GM08714 (cell line): ENCODE measurements around the gene GRM1.

ENCODE experiments used
- H3K4me3 ChIP-seq: fragments of 200-500 bp; sonication (Bioruptor generic); 2 replicates; pipeline ENCODE4 v1.5.1; 2014; ENCODE audit warnings: mild to moderate bottlenecking, low read length, inconsistent platforms
- ZNF274 ChIP-seq: IDR thresholded peaks from 2 replicates; pipeline ENCODE4 v1.6.1; 2012; ENCODE audit warnings: mild to moderate bottlenecking, low read depth, low read length

GRM1 gene

GRCh38 chr6:146127447-146128215 is 98.8 kb downstream of the GRM1 start:
- no peak overlapping the region for H3K4me3 ChIP-seq
- TF ChIP-seq ZNF274 = no peak

- TF ChIP-seq ZNF274 = no peak
- H3K4me3 ChIP-seq = no peak overlapping the region
These were observed 105.0 kb downstream of the GRM1 start for GRCh38 chr6:146133866-146134265.

DNA sequence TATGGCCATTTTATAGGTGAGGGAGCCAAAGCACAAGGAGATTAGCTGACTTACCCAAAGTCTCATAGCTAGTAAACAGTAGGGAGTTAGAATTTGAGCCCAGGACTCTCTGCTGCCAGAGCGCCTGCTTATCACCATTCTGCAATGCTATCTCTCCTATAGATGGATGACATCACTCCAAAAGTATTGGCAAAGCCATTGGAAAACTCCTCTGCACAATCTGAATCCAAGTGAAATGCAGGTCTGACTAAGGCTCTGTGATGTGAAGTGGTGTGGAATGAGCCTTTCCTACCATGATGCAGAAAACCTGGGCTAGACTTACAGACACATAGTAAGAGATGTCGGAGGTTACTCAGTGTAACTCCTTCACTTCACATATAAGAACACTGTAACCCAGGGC is 106.3 kb downstream of the GRM1 start:
- H3K4me3 ChIP-seq = no peak overlapping the region
- no peak for TF ChIP-seq ZNF274

DNA sequence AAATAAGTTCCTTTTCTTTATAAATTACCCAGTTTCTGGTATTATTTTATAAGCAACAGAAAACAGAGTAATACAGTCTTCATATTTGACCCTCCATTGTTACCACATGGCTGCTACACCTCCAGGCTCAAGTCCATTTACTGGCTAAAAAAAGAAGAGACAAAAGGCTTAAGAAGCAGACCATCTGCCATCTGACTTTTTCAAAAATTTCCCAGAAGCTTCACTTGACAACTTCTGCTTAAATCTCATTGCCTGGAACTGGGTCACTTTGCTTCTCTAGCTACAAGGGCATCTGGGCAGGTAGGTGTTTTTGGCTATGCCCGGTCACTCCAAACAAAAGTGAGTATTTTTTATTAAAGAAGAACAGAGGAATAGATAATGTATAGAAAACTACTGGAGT is 118.0 kb downstream of the GRM1 start:
- no peak overlapping the region for H3K4me3 ChIP-seq
- no peak for TF ChIP-seq ZNF274

GRCh38 chr6:146149770-146150169 is 120.9 kb downstream of the GRM1 start:
- no peak overlapping the region for H3K4me3 ChIP-seq
- no peak for TF ChIP-seq ZNF274

DNA sequence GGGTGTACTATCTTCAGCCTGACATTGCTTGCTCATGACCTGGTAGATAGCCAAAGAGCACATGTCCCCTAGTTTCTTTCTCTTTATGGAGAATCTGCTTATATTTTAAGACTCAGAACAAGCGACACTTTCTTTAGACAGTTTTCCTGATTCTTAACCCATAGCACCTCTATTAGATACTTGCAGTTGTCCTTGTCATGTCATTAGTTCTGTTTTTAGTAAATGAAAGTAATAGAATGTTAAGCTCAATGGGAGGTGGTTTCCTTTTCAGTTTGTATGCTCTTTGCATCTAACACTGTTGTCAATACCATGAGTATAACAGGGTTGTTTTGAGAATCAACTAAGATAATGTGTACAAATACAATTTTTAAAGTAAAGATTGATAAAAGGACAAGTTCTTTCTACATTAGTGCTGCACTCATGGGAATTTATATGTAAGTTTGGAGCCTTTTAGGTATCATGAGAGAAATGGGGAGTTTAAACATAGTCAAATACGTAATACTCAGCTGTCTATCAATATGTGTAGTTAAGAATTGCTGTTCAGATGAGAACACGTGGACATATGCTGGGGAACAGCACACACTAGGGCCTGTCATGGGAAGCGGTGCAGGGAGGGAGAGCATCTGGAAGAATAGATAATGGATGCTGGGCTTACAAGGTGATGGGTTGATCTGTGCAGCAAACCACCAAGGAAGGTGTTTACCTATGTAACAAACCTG is 124.3 kb downstream of the GRM1 start:
- TF ChIP-seq ZNF274 = no peak
- H3K4me3 ChIP-seq = no peak overlapping the region

DNA sequence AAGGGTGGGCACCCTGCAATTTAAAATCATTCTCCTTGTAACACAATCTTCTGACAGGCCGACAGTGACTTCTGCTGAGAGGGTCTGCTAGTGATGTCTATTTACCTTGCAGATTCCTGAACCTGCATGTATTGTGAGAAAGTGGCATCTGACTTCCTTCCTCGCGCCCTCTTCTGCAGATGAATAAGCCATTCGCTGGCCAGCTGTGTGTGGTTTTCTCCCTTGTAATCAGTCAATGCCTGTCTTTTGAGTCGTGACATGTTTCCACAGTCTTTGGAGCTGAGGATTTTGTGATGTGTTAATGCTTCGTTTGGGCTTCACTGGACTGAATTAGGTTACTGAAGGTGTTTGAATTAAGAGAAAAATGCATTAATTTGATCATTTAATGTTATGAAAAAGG is 125.3 kb downstream of the GRM1 start:
- no peak for TF ChIP-seq ZNF274

DNA sequence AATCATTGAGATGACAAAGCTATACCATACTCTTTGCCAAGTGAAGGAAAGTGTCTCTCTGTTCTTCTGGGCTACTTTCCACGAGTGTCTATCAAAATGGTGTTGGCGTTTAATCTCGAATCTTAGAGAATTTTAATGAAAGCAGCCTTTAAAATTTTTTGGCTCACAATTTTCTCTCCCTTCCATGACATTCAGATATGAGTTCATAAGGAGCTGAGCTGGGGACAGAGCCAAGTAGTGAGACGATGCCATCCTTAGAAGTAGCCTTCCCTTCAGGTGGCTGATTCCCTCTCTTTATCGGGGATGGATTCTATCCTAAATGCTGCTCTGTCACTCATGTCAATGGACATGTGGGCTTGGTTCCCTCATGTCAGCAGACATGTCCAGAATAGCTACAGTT is 132.8 kb downstream of the GRM1 start:
- TF ChIP-seq ZNF274 = no peak
- H3K4me3 ChIP-seq = no peak overlapping the region

More for the DNA sequence above, 125.3 kb downstream of the GRM1 start:
- no peak overlapping the region for H3K4me3 ChIP-seq

GRCh38 chr6:146169872-146170271 is 141.0 kb downstream of the GRM1 start:
- H3K4me3 ChIP-seq = no peak overlapping the region
- no peak for TF ChIP-seq ZNF274

DNA sequence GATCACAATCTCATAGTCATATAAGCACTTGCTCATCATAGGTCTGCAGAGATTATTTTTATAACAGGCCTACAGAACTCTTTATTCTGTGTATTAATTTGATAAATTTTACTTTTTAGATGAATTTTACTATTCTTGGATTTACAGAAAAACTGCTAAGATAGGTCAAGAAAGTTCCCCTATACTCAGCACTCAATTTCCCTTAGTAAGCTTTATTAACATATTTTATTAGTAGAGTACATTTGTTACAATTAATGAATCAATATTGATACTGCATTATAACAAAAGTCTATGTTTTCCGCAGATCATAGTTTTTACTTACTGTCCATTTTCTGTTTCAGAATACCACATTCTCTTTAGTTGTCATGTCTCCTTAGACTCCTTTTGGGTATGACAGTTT is 148.9 kb downstream of the GRM1 start:
- no peak overlapping the region for H3K4me3 ChIP-seq
- no peak for TF ChIP-seq ZNF274

DNA sequence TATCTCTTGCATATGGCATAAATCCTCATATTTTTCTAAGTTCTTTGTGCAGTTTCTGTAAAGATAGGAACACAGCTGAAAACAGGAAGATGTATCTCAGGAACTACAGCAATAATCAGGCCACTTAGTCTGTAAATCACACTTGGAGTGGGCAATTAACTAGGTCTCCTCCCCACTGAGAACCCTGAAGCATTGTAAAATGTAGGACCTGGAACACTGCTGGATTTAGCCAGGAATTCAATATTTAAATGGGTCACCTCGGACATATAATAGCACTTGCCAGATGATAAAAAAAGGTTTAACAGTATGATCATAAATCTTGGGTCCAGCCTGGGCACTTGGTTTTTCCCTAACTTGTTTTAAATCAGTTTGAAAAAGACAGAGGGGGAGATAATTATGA is 155.0 kb downstream of the GRM1 start:
- no peak overlapping the region for H3K4me3 ChIP-seq
- no peak for TF ChIP-seq ZNF274

- H3K4me3 ChIP-seq = no peak overlapping the region
- no peak for TF ChIP-seq ZNF274
These were observed 155.8 kb downstream of the GRM1 start for GRCh38 chr6:146184701-146185100.

DNA sequence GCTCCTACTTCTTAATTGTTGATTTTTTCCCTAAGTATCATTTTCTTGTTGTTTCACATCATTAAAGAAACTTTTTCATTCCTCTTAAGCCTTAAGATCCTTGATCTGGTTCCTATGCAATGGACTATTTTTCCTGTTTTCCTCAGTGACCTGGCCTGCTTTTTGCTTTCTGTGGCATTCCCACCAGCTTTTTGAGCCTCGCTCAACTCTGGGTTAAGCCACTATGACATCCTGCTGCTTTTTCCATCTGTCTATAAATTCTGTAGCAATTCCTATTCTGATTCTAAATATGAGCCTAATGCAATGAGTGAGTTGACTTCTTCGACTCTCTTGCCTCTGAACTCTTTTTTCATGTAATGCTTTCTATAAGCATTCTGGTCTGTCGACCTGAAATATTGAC is 160.3 kb downstream of the GRM1 start:
- H3K4me3 ChIP-seq = no peak overlapping the region
- TF ChIP-seq ZNF274 = no peak

- TF ChIP-seq ZNF274 = no peak
- H3K4me3 ChIP-seq = no peak overlapping the region
These were observed 161.7 kb downstream of the GRM1 start for GRCh38 chr6:146190581-146190980.

- no peak overlapping the region for H3K4me3 ChIP-seq
- TF ChIP-seq ZNF274 = no peak
These were observed 162.3 kb downstream of the GRM1 start for GRCh38 chr6:146191166-146191565.
